Measurements from ENCODE around the gene IQCB1.
A peak's percentile ranks its signal among the peaks of the same experiment; 100 is the strongest.
"Not testable (repeated sequence)": the region's sequence is repeated elsewhere in the genome, so short reads cannot be mapped to it uniquely, and the experiment has no call there.

The IQCB1 gene, protein sequence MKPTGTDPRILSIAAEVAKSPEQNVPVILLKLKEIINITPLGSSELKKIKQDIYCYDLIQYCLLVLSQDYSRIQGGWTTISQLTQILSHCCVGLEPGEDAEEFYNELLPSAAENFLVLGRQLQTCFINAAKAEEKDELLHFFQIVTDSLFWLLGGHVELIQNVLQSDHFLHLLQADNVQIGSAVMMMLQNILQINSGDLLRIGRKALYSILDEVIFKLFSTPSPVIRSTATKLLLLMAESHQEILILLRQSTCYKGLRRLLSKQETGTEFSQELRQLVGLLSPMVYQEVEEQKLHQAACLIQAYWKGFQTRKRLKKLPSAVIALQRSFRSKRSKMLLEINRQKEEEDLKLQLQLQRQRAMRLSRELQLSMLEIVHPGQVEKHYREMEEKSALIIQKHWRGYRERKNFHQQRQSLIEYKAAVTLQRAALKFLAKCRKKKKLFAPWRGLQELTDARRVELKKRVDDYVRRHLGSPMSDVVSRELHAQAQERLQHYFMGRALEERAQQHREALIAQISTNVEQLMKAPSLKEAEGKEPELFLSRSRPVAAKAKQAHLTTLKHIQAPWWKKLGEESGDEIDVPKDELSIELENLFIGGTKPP

DNA sequence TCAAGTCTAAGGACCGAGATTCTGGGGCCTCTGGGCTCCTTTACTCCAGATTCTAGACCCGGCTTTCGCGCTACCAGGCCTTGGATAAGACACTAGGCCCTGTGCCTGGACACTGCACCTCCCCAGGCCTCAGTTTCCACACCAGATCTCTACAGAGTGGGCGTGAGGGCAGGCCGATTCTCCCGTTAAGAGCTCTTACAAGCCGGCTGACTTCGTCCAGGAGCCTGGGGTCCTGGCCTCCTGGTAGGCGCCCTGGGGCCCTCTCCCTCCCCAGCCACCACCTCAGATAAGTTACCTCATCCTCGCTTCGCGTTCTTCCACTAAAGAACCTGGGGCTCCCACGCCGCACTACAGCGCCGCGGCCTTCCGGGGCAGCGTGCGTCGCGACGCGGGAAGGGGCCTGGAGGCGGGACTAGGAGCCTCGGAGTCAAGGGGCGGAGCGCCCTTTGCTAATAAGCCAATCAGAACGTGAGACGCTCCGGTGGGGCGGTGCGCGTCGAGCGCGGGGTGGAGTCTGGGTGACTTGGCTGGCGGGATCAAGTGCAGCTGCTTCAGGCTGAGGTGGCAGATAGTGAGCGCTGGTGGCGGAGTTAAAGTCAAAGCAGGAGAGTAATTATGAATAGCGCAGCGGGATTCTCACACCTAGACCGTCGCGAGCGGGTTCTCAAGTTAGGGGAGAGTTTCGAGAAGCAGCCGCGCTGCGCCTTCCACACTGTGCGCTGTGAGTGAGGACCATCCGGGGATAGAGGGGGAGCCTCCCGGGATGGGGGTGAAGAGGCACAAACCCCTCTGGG lies at the start of gene IQCB1, which contains the start of gene EAF2:
Gene IQCB1, minus strand, starts transcription at position 390 of the 794 bp plus-strand sequence. CDS start 6,100 bp downstream, outside the sequence.
Gene EAF2, plus strand, starts transcription at position 539 of the 794 bp plus-strand sequence. Its CDS starts 77 bp downstream, at position 616.
- peak; percentile 92 to 94 for DNase-seq

DNA sequence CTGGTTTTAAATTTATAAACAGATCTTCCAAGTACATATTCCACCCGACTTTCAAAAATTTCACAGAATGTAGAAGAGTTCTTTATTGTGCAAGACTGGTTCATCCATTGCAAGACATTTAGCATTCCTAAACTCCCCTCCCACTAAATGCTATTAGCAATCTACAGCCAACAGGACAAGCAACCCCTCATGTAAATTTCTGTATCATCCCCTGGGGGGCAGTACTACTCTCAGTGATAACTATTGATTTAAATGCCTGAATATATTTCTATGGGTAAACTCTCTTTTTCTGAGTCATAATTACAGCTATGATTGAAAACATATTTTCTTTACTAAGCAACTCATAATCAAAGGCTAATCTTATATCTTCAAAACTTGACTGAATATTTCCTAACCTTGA lies 48.6 kb upstream of the IQCB1 start:
- no peak for DNase-seq

DNA sequence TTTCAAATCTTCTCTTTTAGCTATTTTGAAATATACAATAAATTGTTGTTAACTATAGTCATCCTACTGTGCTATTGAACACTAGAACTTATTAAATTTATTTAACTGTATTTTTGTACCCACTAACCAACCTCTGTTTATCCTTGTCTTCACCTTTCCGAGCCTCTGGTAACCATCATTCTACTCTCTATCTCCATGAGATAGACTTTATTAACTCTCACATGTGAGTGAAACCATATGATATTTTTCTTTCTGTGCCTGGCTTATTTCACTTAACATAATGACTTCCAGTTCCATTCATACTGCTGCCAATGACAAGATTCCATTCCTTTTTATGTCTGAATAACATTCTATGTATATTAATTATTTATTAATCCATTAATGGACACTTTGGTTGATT lies 43.6 kb upstream of the IQCB1 start:
- no peak for DNase-seq

DNA sequence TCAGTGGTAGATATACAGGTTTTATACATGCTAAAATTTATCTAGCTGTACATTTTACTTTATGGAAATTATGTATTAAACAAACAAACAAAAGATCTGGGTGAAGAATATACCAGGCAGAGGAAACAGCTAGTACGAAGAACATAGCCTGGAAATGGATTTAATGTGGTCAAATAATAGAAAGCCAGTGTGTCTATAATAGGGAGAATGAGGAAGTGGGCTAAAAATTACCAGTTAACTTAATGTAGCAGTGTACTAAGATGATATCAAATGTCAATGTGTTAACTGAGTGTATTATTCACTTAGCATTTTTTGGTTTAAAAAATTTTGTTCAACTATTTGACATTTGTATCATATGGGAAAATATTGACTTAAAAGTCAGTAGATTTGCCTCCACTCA lies 36.6 kb upstream of the IQCB1 start:
- no peak for DNase-seq

DNA sequence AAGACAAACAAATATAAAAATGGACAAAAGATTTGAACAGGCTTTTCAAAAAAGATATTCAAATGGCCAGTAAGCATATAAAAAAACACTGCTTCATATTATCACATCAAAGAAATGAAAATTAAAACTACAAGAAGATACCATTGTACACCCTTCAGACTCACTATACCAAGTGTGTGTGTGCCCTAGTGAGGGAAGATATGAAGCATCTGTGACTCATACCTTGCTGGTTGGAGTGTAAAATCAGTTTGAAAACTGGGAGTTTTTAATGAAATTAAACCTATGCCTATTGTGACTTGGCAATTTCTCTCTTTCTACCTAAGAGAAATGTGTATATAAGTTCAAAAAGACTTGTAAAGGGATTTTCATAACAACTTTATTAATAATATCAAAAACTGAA lies 35.9 kb upstream of the IQCB1 start:
- no peak for DNase-seq

DNA sequence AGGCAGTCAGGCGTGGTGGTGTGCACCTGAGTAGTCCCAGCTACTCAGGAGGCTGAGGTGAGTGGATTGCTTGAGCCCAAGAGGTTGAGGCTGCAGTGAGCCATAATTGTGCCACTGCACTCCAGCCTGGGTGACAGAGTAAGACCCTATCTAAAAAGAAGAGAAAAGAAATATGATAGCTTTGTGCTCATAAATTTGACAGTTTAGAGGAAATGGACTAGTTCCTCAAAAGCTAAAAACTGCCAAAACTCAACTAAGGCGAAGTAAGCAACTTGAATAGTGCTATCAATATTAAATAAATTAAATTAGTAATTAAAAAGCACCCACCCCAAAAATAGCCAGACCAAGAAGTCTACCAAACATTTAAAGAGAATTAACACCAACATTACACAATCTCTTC lies 34.9 kb upstream of the IQCB1 start:
- no peak for DNase-seq

DNA sequence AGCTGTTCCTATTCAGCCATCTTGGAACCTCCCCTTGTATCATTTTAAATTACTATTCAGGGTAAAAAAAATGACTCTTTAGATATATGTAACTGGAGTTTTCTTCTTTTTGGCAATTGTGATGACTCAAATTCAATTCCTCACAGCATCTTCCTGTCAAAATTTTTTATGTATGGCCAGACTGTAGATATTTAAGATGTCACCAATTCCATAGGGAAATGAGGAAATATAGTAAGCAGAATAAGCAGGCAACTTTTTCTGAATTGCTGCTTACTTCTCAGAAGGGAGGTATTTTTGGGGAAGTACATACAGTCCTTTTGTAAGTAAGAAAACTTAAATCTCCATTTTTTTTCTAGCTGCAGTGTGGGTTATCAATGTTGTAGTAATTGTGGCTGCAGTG lies 28.9 kb upstream of the IQCB1 start:
- DNase-seq = no peak

DNA sequence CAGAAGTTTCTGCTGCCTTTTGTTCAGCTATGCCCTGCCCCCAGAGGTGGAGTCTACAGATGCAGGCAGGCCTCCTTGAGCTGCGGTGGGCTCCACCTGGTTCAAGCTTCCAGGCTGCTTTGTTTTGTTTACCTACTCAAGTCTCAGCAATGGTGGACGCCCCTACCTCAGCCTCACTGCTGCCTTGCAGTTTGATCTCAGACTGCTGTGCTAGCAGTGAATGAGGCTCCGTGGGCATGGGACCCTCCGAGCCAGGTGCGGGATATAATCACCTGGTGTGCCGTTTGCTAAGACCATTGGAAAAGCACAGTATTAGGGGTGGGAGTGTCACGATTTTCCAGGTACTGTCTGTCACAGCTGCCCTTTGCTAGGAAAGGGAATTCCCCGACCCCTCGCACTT lies 28.4 kb upstream of the IQCB1 start:
- not testable (repeated sequence) for DNase-seq

DNA sequence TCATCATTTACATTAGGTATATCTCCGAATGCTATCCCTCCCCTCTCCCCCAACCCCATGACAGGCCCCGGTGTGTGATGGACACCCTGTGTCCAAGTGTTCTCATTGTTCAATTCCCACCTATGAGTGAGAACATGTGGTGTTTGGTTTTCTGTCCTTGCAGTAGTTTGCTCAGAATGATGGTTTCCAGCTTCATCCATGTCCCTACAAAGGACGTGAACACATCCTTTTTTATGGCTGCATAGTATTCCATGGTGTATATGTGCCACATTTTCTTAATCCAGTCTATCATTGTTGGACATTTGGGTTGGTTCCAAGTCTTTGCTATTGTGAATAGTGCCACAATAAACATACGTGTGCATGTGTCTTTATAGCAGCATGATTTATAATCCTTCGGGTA lies 22.9 kb upstream of the IQCB1 start:
- not testable (repeated sequence) for DNase-seq

DNA sequence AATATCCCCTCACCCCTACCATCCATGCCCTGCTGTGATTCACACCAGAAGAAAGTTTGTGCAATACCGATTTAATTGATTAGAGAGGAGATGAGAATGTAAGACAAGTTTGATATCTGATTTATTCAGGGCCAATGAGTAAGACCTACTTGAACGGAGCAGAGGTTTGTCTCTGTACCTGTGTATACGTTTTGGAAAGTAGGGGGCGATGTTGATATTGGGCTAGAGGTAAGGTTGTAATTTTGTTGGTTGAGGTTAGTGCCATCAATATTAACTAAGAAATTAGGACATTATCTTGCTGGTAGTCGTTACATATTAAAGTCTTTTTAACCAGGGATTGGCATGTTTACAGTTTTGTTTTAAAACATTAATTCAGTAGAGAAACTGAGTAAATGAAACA lies 20.7 kb upstream of the IQCB1 start:
- DNase-seq = no peak

DNA sequence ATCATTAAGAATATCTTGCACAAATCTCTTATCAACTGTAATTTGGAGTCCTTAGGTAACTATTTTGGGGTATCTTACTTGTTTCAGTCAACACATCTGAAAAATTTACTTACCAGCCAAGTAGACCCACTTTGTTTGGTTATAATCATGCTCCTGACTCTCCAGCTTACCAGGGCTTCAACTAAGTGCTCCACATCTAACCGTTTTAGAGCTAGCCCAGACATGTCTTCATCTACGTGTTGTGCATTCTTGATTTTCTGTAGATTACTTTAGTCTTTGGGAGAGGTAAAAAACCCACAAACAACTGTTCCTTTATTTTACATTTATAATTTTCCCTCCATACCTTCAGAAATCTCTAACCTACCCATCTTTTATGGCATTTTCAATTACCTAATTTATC lies 17.4 kb upstream of the IQCB1 start:
- no peak for DNase-seq

DNA sequence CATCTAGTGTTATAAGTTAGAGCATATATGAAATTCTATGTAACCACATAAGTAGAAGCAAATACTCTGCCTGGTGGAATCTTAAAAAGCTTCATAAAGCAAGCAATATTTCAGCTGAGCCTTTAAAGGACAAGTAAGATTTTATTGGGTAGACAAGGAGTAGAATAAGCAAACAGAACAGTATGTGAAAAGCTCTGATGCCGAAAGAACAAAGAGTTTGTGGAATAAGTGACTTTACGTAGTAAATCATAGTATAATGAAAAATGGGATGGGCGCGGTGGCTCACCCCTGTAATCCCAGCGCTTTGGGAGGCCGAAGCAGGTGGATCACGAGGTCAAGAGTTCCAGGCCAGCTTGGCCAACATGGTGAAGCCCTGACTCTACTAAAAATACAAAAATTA lies 10.0 kb upstream of the IQCB1 start:
- DNase-seq = no peak

DNA sequence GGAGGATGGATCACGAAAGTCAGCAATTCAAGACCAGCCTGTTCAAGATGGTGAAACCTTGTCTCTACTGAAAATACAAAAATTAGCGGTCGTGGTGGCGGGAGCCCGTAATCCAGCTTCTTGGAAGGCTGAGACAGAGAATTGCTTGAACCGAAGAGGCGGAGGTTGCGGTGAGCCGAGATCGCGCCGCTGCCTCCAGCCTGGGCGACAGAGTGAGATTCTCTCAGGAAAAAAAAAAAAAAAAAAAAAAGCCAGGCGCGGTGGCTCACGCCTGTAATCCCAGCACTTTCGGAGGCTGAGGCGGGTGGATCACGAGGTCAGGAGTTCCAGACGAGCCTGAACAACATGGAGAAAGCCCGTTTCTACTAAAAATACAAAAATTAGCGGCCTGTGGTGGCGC lies 5.1 kb upstream of the IQCB1 start:
- DNase-seq = no peak

DNA sequence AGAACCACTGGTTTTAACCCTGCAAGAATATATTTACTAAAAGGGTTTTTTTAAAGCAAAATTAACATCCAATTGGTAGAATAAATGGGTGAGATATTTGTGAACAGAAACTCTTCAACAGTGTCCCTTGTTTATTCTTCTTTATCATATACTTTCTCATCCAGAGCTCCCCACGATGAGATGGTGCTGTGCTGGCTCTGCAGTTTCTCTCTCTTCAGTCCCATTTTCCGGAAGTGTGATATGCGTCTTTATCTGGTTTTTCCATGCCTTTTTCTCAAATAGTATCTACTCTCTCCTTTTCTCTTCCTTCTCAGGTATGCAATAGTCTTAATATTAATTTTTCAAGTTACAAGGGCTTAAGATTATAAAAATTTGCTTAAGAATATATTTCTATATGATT lies 1.6 kb upstream of the IQCB1 start:
- DNase-seq = no peak

DNA sequence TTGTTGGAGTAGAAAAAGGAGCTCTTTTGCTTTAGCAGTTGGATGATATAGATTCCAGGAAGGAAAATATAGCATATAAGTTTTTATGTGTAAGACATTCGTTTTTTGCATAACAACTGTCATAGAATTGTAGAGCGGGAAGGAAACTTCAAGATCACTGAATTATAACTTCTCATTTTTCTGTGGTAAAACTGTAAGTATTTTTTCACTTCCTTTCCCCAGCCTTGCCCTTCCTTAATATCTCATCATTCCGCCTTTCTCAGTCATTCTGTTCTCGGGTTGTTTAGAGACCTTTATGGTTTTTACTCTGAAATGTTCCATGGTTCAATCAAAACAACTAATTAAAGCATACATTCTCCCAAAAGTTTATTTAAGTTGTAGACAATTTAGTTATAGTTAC lies 1.2 kb upstream of the IQCB1 start:
- DNase-seq = no peak

DNA sequence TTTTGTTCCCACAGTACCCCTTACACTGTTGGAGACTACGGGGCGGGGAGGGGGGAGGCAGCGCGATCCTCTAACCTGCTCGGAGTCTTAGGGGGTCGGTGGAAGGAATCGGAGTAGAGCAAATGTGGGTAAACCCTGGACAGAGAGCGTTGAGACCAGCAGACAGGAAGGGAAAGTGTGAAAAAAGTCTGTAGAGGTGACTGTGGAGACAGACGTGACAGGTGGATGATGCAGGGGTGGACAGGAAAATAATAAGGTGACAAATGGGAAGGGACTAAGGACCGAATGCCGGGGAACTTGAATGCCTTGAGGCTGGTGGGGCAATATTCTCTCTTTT lies 573 bp upstream of the IQCB1 start:
- no peak for DNase-seq

DNA sequence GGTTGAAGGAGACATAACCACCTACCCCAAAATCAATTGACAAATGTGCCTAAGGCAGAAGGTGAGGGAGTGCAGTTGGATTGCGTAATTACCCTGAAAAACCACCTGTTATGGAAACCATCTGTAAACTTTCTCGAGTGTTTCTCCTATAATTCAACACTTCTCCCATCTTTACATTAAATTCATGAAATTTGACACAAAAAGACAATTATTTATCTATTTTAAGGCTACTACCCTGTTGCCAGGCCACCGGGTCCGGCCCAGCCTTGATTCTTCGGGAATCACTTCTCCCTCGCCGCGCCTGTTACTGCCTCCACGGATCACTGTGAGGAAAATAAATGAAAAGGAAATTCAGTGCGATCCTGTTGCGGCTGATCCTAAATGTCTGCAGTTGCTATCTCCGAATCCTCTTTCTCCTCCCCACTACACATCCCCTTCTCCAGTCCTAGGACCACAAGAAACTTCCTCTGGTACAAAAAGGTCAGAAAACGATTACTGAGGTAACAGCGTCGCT lies 646 bp downstream of the IQCB1 start:
- DNase-seq = peak in 1 of 2 donors; percentile 6

DNA sequence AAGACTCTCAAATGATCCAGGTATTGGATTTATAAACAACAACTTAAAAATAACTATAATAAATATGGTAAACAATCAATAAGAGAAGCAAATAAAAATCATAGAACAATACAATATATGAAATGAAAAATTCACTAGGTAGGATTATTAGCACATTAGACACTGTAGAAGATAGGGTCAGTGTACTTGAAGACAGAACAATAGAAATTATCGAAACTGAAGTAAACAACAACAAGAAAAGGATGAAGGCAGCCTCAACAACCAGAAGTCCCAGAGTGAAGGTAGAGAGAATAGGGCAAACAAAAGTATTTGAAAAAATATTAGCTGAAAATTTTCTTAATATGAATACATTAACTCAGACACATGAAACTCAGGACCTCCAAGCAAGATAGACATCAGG lies 11.9 kb downstream of the IQCB1 start:
- no peak for DNase-seq

DNA sequence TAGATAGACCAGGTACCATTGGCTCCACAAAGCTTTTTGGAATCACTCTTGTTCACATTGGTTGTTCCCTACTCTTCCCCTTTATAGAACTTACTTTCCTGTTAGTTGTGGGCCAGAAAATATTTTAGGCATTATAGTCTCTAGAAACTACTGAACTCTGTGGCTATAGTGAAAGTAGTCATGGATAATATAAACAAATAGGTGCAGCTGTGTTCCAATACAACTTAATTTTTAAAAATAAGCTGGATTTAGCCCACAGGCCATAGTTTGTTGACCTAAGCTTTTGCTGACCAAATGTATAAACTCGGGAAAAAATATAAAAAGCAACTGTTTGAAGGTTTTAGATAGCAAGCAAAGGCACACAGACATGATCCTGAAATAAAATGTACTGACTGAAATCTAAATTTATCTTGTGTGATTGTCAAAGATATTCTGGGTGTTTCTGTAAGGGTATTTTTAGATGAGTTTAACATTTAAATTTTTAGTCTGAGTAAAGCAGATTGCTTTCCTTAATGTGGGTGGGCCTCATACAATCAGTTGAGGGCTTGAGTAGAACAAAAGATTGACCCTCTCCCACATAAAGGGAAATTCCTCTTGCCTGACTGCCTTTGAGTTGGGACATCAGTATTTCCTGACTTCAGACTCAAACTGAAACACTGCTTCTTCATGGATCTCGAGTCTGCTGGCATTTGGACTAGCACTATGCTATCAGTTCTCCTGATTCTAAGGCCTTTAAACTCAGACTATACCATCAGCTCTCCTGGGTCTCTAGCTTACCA lies 13.2 kb downstream of the IQCB1 start:
- no peak for DNase-seq

DNA sequence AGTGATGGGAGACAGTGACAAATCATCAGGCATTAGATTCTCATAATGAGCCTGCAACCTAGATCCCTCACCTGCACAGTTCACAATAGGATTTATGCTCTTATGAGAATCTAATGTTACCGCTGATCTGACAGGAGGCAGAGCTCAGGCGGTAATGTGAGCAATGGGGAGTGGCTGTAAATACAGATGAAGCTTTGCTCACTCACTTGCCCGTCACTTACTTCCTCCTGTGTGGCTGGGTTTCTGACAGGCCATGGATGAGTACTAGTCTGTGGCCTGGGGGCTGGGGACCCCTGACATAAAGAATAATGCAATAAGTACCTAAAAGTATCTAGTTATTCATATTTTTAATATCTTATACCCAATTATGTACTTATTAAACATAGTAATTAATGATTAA lies 15.6 kb downstream of the IQCB1 start:
- DNase-seq = no peak

DNA sequence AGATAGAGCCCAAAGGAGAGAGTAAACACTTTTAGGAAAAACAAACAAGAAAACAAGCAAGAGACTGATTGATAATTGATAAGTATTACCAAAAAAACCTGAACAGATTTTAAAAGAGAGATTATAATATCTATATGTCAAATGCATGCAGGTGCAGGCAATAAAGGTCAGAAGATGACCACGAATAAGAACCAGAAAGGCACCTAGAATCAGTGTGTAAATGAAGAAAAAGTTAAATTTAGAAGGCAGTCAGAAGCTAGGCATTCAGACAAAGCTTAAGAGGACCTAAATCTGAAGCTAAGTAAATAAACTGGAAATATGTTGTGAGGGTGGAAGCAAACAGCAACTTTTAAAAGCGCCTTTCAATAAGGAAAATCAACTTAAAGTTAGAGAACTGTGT lies 16.3 kb downstream of the IQCB1 start:
- DNase-seq = no peak

DNA sequence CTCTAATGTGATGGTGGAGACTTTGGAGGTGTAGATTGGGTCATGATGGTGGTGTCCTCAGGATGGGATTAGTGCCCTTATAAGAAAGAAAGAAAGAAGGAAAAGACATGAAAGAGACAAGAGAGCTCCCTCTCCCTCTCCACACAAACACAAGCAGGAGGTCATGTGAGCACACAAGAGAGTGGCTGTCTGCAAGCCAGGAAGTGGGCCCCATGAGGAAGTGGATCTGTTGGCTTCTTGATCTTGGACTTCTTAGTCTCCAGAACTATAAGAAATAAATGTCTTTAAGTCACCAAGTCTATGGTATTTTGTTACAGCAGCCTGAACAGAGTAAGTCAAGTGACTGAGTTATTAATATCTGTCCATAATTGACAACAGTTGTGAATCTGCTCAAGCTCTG lies 17.1 kb downstream of the IQCB1 start:
- DNase-seq = no peak

DNA sequence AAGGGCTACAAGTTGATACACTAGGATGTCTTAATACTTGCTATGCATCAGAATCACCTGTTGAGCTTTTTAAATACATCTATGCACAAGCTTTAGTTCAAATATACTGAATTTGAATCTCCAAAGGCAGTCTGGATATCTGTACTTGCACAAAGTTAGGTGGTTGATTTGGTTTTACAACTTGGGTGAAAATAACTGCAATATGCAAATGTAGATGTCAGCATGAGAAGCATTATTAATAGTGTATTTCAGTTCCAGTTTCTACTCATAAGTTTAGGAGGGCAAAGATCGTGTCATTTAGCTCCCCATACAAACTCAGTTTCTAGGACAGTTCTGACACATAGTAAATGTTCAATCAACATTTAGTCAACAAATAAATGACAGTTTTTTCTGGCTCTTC lies 25.6 kb downstream of the IQCB1 start:
- DNase-seq = no peak
